H54 (cell line): ENCODE results near the gene HAUS7.
"Not testable (repeated sequence)": the region's sequence is repeated elsewhere in the genome, so short reads cannot be mapped to it uniquely, and the experiment has no call there.

Source experiments
- DNase-seq: peaks from one replicate; pipeline ENCODE4 v3.0.0; 2011; ENCODE audit warnings: low spot score, mixed read lengths; ENCODE audit not compliant: insufficient read length
- FAIRE-seq: peaks from 3 replicates; lab custom pipeline; 2011; peaks lifted over from hg19 to GRCh38; lab: Jason Lieb, UNC
- POLR2A ChIP-seq: IDR thresholded peaks from 2 replicates; pipeline ENCODE4 v1.6.1; 2011; ENCODE audit warnings: low read depth, mild to moderate bottlenecking, low read length

HAUS7 gene

DNA sequence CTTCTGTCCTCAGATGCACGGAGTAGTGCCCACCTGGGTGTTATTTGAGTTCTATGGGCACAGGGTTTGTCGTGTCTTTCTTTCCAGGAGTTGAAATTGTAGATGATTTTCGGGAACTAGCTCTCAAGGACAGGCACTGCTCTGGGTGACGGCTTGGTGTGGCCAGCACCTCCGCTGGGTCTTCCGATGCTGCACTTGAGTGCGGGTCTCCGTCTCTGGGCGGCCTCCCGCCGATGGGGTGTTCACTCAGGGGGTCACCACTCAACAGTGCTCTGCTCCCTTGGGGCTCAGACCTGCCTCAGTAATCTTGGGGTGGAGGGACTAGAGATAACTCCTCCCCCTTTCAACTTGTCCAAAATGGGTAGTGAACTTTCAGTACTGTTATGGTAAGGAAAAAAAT, 56.6 kb downstream of the HAUS7 start:
- TF ChIP-seq POLR2A: no peak
- DNase-seq: no peak
- no peak for FAIRE-seq

DNA sequence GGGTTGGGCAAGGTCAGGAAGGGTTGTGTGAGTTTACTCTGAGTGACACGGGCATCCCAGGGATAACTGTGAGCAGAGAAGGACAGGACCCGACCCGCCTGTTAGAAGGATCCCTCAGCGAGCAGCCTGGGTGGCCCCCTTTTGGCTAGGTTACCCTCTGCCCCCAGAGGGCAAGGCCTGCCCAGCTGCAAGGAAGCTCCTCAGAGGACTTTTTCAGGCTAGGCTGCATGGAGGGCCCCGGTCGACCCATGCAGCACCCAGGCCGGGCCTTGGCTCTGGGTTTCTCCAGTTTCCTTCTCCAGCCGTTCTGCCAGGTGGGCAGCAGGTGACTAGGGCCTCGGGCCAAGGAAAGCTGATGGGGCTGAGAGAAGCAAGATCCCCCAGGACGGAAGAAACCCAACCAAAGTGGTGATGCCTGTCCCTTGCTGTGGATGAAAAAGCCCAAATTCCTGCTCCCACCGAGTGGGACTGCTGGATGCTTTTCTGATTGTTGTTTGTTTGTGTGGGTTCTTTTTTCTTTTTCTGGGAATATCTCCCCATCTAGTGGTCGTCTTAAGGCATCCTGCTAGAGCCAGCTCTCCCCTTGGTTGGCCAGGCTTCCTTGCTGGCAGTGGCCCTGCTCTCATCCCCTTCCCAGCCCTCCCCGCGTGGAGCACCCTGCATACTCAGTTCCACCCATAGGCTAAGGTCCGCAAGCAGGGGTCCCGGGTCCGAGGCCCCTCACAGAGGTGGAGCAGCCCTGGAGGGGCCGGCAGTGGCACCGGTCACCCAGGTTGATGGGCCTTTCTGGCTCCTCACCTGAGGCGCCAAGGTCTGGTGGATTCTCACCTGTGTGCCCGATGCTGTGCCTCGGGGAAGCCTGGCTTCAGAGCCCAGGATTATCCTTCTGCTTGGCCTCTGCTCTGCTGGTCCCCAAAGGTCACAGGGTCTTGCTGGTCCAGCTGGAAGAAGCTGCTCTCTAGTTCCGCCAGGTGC, 57.3 kb downstream of the HAUS7 start:
- FAIRE-seq: no peak
- no peak for TF ChIP-seq POLR2A
- no peak for DNase-seq

DNA sequence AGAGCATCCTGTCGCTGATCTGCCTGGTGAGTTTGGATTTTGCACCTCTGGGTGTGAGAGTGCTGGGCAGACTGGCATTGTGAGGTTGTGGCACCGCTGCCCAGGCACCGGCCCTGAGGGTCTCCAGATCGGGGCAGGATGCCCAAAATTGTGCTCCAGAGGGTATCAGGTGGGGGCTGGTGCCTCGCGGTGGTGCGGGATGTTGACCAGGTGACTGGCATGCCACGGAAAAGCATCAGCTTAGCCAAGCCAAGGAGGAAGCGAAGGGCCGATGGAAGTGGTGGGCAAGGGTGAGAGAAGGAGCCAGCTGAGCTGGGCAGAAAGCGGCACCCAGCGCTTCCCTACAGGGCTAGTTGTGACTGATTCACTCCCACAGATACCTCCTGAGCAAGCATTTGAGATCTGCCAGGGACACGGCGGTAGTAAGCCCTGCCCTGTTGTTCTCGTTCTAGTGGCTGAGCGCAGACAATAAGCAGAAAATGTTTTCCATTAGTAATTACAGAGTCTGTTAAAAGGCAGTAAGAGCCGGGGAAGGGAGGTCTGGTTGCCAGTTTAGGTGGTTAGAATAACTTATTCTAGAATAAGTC, 58.3 kb downstream of the HAUS7 start:
- FAIRE-seq: no peak
- no peak for DNase-seq
- TF ChIP-seq POLR2A: no peak

DNA sequence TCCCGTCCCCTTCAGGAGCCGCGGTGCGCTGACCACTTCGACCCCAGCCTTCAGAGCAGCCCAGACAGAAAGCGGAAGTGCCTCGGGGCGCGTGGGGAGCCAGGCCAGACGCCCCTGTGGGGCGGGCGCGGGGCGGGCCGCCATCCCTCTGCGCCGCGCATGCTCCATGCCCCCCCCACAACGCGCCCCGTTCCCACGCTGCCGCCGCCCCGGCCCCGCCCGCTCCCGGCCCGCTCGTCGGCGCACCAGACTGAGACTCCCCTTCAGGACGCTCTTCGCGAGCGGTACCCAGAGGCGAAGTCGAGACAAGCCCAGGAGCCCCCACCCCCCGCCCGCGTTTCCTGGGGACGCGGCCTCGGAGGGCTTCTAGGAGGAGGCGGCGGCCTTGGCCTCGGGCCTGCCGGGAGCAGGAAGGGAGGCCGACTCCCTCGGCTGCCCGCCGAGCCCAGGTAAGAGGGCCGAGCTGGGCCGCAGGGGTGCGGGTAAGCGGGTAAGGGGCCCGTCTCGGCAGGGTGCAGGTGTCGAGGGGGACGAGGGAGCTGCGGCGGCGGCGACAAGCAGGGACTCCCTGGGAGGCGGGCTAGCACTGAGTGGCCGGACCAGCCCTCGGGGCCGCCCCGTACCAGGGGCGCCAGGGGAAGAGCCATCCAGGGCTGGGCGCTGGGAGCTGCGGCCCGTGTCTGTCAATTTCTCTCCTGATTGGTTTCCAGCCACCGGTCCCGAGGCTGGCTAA, 59.0 kb downstream of the HAUS7 start, which contains the start of gene ZFP92:
Gene ZFP92, plus strand, starts transcription at position 218 of the 733 bp plus-strand sequence. CDS start 6,851 bp downstream, outside the sequence.
- TF ChIP-seq POLR2A: no peak
- no peak for FAIRE-seq
- peak; percentile 64 for DNase-seq

DNA sequence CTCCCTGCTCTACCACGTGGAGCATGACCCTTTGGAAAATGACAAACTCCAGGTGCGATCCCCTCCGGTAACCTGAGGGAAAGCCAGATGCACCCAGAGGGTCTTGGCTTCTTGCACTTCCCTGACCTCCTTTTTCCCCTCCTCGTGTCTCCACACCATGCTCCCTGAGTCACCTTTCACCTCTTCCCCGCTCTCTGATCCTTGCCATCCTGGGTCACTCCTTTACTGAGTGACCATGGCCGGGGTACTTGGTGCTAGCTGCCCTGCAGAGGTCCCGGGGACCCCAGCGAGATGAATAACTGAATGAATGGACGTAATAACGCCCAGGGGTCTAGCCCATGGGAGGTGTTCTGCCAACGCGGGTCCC, 59.5 kb downstream of the HAUS7 start:
- no peak for DNase-seq
- no peak for FAIRE-seq
- no peak for TF ChIP-seq POLR2A

DNA sequence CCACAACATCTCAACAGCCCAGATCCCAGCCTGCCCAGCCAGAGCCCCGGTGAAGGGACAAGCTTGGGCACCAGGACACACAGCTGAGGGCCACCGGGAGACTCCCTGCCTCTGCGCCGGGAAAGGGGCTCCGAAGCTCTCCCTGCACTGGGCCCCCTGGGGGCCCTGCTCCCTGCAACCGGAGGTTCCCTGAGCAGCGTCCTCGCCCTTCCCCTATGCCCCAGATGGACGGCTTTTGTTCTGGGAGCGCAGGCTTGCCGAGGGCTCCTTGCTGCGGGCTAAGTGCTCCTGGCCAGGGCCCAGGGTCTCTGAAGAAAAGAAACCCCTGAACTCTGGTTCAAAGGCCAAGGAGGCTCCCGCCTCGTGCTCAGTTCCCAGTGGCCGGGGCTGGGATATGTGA, 60.0 kb downstream of the HAUS7 start:
- FAIRE-seq: no peak
- TF ChIP-seq POLR2A: no peak
- DNase-seq: no peak

DNA sequence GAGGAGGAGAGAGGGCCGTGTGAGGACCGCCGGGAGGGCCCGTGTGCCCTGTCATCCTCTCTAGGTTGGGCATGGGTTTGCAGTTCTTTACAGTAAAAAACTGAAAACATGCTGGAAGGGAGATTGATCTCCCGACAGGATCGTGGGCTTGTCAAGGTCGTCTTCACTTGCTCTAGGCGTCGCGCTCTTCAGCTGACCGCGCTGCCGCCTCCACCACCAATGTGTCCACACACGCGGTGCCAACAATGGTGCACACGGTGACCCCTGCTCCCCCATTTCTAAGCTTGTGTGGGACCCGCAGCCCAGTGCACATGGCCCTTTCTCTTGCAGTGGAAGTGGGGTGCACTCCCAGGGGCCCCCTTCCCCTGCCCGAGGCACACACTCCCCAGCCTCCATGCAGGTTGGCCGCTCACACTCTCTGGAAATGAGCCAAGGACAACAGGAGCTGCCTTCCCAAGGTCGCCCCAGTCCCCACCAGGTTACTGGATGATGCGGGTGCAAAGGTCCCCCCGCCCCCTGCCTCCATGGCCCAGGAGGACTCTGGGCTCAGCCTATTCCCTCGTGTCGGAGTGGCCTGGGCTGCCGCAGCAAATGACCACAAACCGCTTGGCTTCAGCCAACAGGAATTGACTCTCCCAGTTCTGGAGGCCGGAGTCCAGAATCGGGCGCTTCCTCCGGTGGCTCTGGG, 60.8 kb downstream of the HAUS7 start:
- no peak for DNase-seq
- TF ChIP-seq POLR2A: no peak
- no peak for FAIRE-seq

DNA sequence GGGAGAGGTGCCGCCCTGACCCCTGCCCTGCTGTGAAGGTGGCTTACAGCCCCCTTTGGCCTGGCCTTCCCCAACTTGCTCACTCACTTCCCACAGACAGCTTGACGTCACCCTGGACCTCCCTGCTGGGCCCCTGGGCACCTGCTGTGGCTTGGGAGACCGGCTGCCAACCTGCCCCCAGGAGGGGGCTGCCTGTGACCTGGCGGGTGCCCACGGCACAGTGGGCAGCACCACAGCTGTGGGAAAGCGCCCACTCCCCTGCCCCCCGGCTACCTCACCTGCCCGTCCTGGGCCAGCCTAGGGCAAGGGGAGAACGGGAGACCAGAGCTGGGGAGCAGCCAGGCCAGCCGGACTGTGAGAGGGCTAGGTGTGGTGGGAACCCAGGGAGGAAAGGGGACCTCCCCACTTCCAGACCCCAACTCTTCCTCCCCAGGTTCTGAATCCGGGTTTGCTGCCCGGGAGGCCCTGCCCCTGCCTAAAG, 61.5 kb downstream of the HAUS7 start:
- FAIRE-seq (no peak), DNase-seq (no peak)
- TF ChIP-seq POLR2A: no peak

DNA sequence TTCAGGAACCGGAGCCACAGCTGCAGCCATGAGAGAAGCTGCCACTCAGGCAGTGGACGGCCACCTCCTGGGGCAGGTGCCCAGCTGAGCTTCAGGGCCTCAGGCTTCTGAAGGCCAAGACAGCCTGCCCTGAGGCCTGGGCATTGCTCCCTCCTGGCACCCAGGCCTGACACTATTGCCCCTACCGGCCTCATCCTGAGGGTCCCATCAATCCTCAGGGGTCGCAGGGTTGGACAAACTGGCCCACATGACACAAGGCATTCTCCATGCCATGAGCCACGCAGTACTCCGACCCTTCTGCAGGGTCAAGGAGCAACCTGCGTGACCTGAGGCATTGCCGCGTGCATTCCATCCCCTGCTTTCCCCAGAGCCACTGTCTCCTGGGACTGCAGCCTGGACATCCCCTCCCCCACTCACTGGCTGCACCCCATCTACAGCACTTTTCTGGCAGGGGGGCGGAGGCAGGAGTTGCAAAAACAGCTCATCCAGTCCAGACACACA, 62.1 kb downstream of the HAUS7 start:
- FAIRE-seq: no peak
- no peak for DNase-seq
- no peak for TF ChIP-seq POLR2A

DNA sequence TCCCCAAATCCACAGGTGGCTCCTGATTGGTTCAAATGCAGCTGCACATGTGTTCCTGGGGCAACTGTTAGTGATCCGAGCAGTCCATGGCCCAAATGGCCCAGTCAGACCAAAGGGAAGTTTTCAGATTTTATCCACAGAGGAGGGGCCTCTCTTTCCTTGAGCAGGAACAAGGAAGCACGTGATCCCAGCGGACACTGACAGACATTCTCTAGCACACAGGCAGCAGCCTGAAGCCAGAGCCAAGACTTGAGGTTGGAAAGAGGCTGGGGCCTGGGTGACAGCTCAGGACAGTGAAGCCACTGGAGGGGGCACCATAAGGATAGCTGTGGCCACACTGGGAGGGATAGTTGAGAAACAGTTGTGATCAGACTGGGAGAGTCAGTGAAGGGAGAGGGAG, 62.6 kb downstream of the HAUS7 start:
- DNase-seq (no peak), FAIRE-seq (no peak)
- TF ChIP-seq POLR2A: no peak

DNA sequence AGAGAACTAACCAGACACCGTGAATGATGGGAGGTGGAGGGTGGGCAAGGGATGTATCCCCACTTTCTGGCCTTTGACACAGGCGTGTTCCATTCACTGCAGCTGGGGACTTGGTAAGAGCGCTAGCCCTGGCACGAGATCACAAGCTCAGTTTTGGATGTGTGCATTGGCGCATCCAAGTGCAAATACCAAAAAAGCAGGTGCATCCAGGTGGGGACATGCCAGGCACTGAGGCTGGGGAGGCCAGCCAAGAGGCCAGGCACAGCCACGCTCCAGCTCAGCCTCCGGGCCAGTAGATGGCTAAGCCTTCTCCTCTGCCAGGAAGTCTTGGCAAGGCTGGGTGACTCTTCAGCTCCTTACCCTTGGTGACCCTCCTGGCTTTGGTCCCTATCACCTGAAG, 63.5 kb downstream of the HAUS7 start:
- DNase-seq: no peak
- no peak for TF ChIP-seq POLR2A

DNA sequence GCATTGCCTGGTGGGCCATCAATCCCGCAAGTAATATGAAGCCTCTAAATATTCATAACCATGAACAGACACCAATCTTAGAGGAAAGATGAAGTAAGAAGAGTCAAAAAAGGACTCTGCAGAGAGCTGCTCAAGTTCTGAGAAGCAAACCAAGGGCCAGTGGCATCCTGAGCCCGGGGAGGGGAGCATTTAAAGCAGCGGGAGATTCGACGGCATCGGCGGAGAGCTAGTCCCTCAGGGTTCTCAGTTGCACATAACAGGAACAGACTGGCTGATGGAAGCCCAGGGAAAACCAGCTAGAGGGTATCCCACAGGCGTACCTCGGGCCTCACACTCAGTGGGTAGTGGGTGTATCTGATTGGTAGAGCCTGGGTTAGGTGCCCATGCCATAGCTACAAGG, 64.4 kb downstream of the HAUS7 start:
- DNase-seq (no peak), FAIRE-seq (no peak)
- no peak for TF ChIP-seq POLR2A

More for the DNA sequence above, 63.5 kb downstream of the HAUS7 start:
- no peak for FAIRE-seq

DNA sequence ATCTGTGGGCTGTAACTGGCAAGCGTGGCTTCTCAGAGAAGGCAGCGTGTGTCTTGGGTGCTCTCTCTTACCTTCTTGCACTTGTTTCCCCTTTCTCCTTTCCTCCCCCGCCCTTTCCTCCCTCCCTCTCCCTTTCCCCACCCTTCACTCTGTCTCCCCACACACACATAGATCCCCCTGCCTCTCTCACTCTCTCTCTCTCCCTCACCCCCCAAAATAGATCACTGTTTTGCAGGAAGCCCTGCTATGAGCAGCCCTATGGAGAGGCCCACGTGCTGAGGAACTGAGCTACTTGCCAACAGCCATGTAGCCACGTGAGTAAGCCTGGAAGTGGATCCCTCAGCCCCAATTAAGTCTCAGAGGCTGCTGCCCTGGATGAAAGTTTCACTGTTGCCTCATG, 65.0 kb downstream of the HAUS7 start:
- FAIRE-seq: no peak
- no peak for TF ChIP-seq POLR2A
- no peak for DNase-seq

DNA sequence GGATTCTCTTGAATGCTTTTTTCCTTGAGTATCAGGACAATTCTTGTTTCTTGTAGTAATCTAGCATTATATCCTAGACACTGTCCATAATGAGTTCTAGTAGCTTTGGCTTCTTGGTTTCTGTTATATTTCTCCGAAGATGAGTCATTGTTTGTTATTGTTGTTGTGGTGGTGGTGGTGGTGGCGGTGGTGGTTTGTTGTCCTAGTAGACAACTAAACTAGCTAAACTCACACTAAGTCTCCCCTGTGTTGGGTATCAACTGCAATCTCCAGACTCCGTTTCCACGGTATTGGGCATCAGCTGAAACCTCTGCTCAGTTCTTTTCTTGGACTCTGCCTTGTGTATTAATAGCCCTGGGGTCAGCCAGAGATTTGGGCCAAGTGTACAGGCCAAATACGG, 66.0 kb downstream of the HAUS7 start:
- FAIRE-seq, DNase-seq: not testable (repeated sequence)
